T-helper 2 cell treated with Interferon-gamma antibody and Interleukin-4, amounts not matched to agents 5 μg/mL and 100 μg/mL, for 36 hours (primary cell): ENCODE measurements around the gene MBD5.

Source experiments
- DNase-seq: peaks from one replicate; pipeline ENCODE4 v3.0.0; 2021; ENCODE audit warnings: low spot score
- H3K27ac Mint-ChIP-seq: one replicate; pipeline ENCODE4 v1.8.0; 2021; ENCODE audit warnings: mild to moderate bottlenecking, mixed read lengths
- H3K27me3 Mint-ChIP-seq: one replicate; pipeline ENCODE4 v1.8.0; 2021; ENCODE audit warnings: low read depth, mixed read lengths
- H3K36me3 Mint-ChIP-seq: one replicate; pipeline ENCODE4 v1.8.0; 2021; ENCODE audit warnings: low read depth, mixed read lengths
- H3K4me1 Mint-ChIP-seq: one replicate; pipeline ENCODE4 v1.8.0; 2021; ENCODE audit warnings: low read depth, mixed read lengths
- H3K4me3 Mint-ChIP-seq: one replicate; pipeline ENCODE4 v1.8.0; 2022; ENCODE audit warnings: mild to moderate bottlenecking, moderate library complexity, mixed read lengths
- H3K9me3 Mint-ChIP-seq: one replicate; pipeline ENCODE4 v1.8.0; 2021; ENCODE audit warnings: mixed read lengths

Gene MBD5

GRCh38 chr2:148173168-148173567, 152.3 kb downstream of the MBD5 start:
- H3K4me3 Mint-ChIP-seq: no peak overlapping the region
- H3K27me3 Mint-ChIP-seq: no peaks in the 10 kb centered on the region
- H3K36me3 Mint-ChIP-seq: no peaks in the 10 kb centered on the region
- H3K4me1 Mint-ChIP-seq: no peaks in the 10 kb centered on the region
- no peak for DNase-seq
- H3K27ac Mint-ChIP-seq: no peak overlapping the region
- H3K9me3 Mint-ChIP-seq: no peaks in the 10 kb centered on the region

GRCh38 chr2:148177559-148177958, 156.7 kb downstream of the MBD5 start:
- H3K27ac Mint-ChIP-seq: no peak overlapping the region
- peaks cover 3% of the 10 kb centered on the region for H3K36me3 Mint-ChIP-seq
- no peaks in the 10 kb centered on the region for H3K9me3 Mint-ChIP-seq
- no peak overlapping the region for H3K4me3 Mint-ChIP-seq
- H3K27me3 Mint-ChIP-seq: no peaks in the 10 kb centered on the region
- no peaks in the 10 kb centered on the region for H3K4me1 Mint-ChIP-seq
- DNase-seq: no peak

DNA sequence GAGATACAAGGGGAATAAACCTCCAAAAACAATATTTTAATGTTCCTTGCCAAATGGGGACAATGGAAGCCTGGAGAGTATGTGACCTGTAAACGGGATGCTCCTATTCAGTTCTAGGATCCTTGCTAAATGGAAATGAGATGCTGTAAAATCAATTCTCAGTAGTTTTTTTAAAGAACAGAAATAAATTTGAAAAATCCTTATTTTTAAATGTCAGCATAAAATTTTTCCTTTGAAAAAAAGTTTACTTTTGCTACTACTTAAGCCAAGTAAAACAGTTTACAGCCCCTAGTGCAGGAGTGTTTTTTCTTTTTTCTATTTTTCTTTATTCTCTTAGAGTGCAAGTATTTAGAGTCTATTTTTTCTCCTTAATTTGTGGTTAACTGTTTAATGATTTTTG, 158.8 kb downstream of the MBD5 start:
- Mint-ChIP-seq H3K27me3 (no peaks in the 10 kb centered on the region), H3K36me3 (peaks cover 7% of the 10 kb centered on the region), H3K9me3 (no peaks in the 10 kb centered on the region), H3K4me3 (no peak overlapping the region), H3K27ac (no peak overlapping the region), H3K4me1 (no peaks in the 10 kb centered on the region)
- DNase-seq: no peak

DNA sequence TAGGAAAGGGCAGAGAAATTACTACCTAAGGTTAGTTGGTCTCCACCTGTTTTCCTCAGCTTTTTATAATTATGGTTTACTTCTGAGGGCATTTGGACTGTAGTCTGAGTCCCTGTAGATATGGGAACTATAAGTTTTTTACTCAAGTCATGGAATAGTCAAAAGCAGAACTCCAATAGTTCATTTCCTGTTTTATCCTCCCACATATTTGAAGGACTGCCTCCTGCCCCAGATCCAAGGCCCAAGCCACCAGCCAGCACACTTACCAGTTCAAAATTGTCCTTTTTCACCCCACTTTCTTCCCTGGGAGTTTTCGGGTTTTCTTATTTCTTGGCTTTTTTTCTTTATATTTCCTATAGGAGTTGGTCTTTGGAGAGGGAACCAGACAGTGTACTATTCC, 164.1 kb downstream of the MBD5 start:
- DNase-seq: no peak
- H3K27ac Mint-ChIP-seq: no peak overlapping the region
- peaks cover 6% of the 10 kb centered on the region for H3K9me3 Mint-ChIP-seq
- no peak overlapping the region for H3K4me3 Mint-ChIP-seq
- H3K4me1 Mint-ChIP-seq: no peaks in the 10 kb centered on the region
- H3K27me3 Mint-ChIP-seq: no peaks in the 10 kb centered on the region
- H3K36me3 Mint-ChIP-seq: peaks cover 16% of the 10 kb centered on the region

GRCh38 chr2:148194882-148195281, 174.0 kb downstream of the MBD5 start:
- Mint-ChIP-seq H3K27ac (no peak overlapping the region), H3K4me3 (no peak overlapping the region), H3K27me3 (no peaks in the 10 kb centered on the region), H3K4me1 (no peaks in the 10 kb centered on the region), H3K36me3 (no peaks in the 10 kb centered on the region), H3K9me3 (no peaks in the 10 kb centered on the region)
- DNase-seq: no peak

DNA sequence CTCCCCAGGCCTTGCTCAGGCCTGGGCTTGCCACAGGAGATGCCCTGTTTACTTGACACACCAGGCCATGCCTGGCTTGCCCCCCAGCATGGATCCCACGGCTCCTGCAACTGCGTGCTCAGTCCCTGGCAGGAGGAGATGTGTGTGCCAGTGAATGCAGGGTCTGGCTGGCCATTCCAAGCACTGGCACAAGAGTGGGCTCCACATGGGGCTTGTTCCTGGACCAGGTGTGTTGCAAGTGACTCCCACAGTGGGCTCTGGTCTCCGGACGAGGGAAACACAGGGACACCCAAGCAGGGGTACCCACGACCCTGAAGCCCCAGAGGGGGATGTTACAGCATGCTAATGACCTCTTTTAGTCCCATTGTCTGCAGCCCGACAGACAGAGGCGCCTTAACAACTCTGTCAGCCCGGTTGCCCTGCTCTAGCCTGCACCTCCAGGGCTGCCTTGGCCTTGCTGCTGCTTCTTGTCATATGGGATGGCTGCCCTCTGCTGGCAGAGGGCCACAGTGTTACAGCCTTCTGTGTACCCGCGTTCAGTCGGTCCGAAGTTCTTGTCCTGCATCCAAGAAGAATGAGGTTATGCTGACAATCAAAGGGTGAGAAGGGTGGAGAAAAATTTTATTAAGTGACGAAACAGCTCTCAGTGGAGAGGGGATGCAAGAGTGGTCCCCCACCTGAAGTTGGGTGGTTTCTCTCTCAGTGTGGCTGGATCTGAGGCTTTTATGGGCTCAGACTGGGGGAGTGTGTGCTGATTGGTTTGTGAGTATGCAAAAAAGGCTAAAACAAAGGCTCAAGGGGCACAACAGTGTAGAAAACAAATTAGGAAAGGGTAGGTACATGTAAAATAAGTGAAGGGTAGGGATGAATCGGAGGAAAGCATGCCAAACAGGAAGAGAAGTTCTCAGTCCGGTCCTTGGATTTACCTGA, 180.4 kb downstream of the MBD5 start:
- DNase-seq: peak; percentile 11
- H3K36me3 Mint-ChIP-seq: no peaks in the 10 kb centered on the region
- H3K27me3 Mint-ChIP-seq: no peaks in the 10 kb centered on the region
- H3K4me3 Mint-ChIP-seq: no peak overlapping the region
- H3K4me1 Mint-ChIP-seq: no peaks in the 10 kb centered on the region
- no peaks in the 10 kb centered on the region for H3K9me3 Mint-ChIP-seq
- no peak overlapping the region for H3K27ac Mint-ChIP-seq

DNA sequence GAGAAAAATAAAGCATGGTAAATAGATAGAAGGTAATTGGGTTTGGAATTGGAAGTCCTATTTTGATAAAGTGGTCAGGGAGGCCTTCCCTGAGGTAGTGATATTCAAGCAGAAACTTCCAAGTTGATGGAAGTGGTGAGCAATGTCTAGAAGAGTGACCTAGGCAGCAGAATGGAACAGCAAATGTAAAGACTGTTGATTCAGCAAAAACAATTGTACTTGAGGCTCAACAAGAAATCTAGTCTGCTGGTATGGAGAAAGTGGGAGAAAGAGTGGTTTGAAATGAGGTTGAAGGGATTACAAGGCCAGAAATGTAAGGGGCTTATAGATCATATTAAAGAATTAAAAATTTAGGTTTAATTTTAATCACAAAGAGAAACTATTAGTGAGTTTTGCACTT, 181.3 kb downstream of the MBD5 start:
- Mint-ChIP-seq H3K4me1 (no peaks in the 10 kb centered on the region), H3K27ac (no peak overlapping the region), H3K27me3 (no peaks in the 10 kb centered on the region), H3K4me3 (no peak overlapping the region), H3K9me3 (no peaks in the 10 kb centered on the region), H3K36me3 (no peaks in the 10 kb centered on the region)
- no peak for DNase-seq

GRCh38 chr2:148207111-148207510, 186.2 kb downstream of the MBD5 start:
- H3K27ac Mint-ChIP-seq: no peak overlapping the region
- no peaks in the 10 kb centered on the region for H3K9me3 Mint-ChIP-seq
- no peaks in the 10 kb centered on the region for H3K36me3 Mint-ChIP-seq
- no peaks in the 10 kb centered on the region for H3K27me3 Mint-ChIP-seq
- peaks cover 2% of the 10 kb centered on the region for H3K4me1 Mint-ChIP-seq
- H3K4me3 Mint-ChIP-seq: no peak overlapping the region
- no peak for DNase-seq

DNA sequence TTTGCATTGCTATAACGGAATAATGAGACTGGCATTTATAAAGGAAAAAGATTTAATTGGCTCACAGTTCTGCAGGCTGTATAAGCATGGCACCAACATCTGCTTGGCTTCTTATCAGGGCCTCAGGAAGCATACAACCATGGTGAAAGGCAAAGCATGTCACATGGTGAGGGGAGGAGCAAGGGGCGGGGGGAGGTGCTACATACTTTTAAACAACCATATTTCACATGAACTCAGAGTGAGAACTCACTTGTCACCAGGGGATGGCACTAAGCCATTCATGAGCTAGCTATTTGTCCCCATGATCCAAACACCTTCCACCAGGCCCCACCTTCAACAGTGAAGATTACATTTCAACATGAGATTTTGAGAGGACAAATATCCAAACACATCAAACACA, 188.7 kb downstream of the MBD5 start:
- Mint-ChIP-seq H3K9me3 (no peaks in the 10 kb centered on the region), H3K27ac (no peak overlapping the region), H3K36me3 (no peaks in the 10 kb centered on the region), H3K4me1 (peaks cover 2% of the 10 kb centered on the region), H3K27me3 (no peaks in the 10 kb centered on the region), H3K4me3 (no peak overlapping the region)
- DNase-seq: no peak

DNA sequence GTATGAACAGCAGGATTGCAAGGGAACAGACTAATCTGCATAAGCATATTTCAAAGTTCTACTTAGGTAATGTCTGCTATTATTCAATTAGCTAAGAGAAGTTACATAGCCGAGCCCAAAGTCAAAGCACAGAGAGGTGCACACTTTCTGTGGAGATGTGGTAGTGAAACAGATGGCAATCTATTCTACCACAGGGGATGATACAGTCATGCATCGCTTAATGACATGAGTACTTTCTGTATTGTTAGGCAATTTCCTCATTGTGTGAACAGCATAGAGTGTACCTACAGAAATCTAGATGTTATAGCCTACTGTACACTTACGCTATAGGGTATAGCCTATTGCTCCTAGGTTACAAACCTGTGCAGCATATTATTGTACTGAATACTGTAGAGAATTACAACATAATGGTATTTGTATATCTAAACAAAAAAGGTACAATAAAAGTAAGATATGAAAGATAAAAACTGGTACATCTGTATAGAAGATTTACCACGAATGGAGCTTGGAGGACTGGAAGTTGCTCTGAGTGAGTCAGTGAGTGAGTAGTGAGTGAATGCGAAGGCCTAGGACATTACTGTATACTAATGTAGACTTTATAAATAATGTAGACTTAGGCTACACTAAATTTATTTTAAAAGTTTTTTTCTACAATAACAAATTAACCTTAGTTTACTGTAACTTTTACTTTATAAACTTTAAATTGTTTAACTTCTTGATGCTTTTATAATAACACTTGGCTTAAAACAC, 197.6 kb downstream of the MBD5 start:
- H3K27me3 Mint-ChIP-seq: no peaks in the 10 kb centered on the region
- H3K36me3 Mint-ChIP-seq: peaks cover 3% of the 10 kb centered on the region
- H3K9me3 Mint-ChIP-seq: peaks cover 25% of the 10 kb centered on the region
- no peak overlapping the region for H3K27ac Mint-ChIP-seq
- no peak overlapping the region for H3K4me3 Mint-ChIP-seq
- H3K4me1 Mint-ChIP-seq: no peaks in the 10 kb centered on the region
- DNase-seq: no peak

DNA sequence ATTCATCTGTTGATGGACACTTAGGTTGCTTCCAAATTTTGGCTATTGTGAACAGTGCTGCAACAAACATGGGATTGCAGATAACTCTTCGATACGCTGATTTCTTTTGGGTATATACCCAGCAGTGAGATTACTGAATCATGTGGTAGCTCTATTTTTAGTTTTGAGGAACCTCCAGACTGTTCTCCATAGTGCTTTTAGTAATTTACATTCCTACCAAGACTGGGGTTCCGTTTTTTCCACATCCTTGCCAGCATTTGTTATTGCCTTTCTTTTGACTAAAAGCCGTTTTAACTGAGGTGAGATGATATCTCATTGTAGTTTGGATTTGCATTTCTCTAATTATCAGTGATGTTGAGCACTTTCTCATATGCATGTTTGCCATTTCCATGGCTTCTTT, 200.3 kb downstream of the MBD5 start:
- no peak for DNase-seq
- H3K9me3 Mint-ChIP-seq: peaks cover 33% of the 10 kb centered on the region
- peaks cover 6% of the 10 kb centered on the region for H3K36me3 Mint-ChIP-seq
- no peak overlapping the region for H3K4me3 Mint-ChIP-seq
- H3K27ac Mint-ChIP-seq: no peak overlapping the region
- H3K4me1 Mint-ChIP-seq: no peaks in the 10 kb centered on the region
- H3K27me3 Mint-ChIP-seq: no peaks in the 10 kb centered on the region

DNA sequence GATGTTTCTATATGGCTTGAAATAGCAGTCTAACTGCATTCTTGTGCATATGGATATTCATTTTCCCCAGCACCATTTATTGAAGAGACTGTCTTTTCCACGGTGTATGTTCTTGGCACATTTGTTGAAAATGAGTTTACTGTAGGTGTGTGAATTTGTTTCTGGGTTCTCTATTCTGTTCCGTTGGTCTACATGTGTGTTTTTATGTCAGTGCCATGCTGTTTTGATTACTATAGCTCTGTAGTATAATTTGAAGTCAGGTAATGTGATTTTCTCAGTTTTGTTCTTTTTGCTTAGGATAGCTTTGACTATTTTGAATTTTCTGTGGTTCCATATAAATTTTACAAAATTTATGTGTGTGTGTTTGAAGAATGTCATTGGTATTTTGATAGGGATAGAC, 201.0 kb downstream of the MBD5 start:
- H3K36me3 Mint-ChIP-seq: peaks cover 6% of the 10 kb centered on the region
- peaks cover 33% of the 10 kb centered on the region for H3K9me3 Mint-ChIP-seq
- no peaks in the 10 kb centered on the region for H3K4me1 Mint-ChIP-seq
- no peak for DNase-seq
- no peaks in the 10 kb centered on the region for H3K27me3 Mint-ChIP-seq
- no peak overlapping the region for H3K27ac Mint-ChIP-seq
- no peak overlapping the region for H3K4me3 Mint-ChIP-seq

DNA sequence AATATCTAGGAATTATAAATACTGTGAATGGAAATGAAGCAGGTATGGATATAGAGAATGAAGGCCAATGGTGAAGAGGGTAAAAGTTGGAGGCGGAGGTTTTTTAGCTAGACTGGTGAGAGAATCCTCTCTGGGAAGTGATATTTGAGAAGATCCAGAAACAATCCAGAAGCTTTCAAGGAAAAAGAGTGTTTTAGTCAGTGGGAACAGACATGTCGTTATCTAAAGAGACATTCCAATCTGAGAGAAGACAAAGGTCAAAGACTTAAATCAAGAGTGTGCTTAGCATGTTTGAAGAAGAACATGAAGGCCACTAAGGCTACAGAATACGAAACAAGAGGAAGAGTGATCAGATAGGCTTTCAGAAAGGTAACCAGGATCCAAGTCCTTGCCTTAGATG, 211.0 kb downstream of the MBD5 start:
- no peak overlapping the region for H3K27ac Mint-ChIP-seq
- H3K36me3 Mint-ChIP-seq: peaks cover 12% of the 10 kb centered on the region
- H3K27me3 Mint-ChIP-seq: no peaks in the 10 kb centered on the region
- no peak overlapping the region for H3K4me3 Mint-ChIP-seq
- peaks cover 21% of the 10 kb centered on the region for H3K9me3 Mint-ChIP-seq
- no peak for DNase-seq
- H3K4me1 Mint-ChIP-seq: no peaks in the 10 kb centered on the region

GRCh38 chr2:148234143-148234542, 213.3 kb downstream of the MBD5 start:
- no peak for DNase-seq
- no peak overlapping the region for H3K27ac Mint-ChIP-seq
- H3K4me3 Mint-ChIP-seq: no peak overlapping the region
- H3K9me3 Mint-ChIP-seq: peaks cover 22% of the 10 kb centered on the region
- H3K27me3 Mint-ChIP-seq: no peaks in the 10 kb centered on the region
- H3K4me1 Mint-ChIP-seq: no peaks in the 10 kb centered on the region
- peaks cover 26% of the 10 kb centered on the region for H3K36me3 Mint-ChIP-seq
